HepG2 (cell line): ENCODE measurements around the gene CTCF.

Experiments
- ESRRA ChIP-seq: sonication (generic); formaldehyde crosslinking; IDR thresholded peaks from 2 replicates; pipeline ENCODE4 v1.5.1; 2020; ENCODE audit warnings: mild to moderate bottlenecking, low read depth, missing genetic modification reagents
- JUN ChIP-seq: sonication (generic); formaldehyde crosslinking; IDR thresholded peaks from 2 replicates; pipeline ENCODE4 v1.4.0; 2020; ENCODE audit warnings: mild to moderate bottlenecking, missing genetic modification reagents
- MAF1 ChIP-seq: sonication (generic); formaldehyde crosslinking; IDR thresholded peaks from 2 replicates; pipeline ENCODE4 v1.5.0; 2020; ENCODE audit warnings: missing genetic modification reagents, borderline replicate concordance
- MAX ChIP-seq: IDR thresholded peaks from 2 replicates; pipeline ENCODE4 v1.6.1; 2012; ENCODE audit warnings: inconsistent platforms
- NR2F6 ChIP-seq, 2 experiments: IDR thresholded peaks; 2 replicates each; pipeline ENCODE4 v1.6.1; 2016; ENCODE audit warnings: antibody characterized with exemption in 1 of 2, mild to moderate bottlenecking in 1 of 2
- POLR2AphosphoS2 ChIP-seq: IDR thresholded peaks from 2 replicates; pipeline ENCODE4 v1.6.1; 2011; ENCODE audit warnings: low read depth, low read length, improper control_type of control experiment
- SRF ChIP-seq: IDR thresholded peaks from 2 replicates; pipeline ENCODE4 v1.6.1; 2011; ENCODE audit warnings: mild to moderate bottlenecking, low read depth, low read length, moderate library complexity
- SUZ12 ChIP-seq: fragments of 150-350 bp; IDR thresholded peaks from 2 replicates; pipeline ENCODE4 v1.6.1; 2014; ENCODE audit warnings: low read depth, low read length

DNA sequence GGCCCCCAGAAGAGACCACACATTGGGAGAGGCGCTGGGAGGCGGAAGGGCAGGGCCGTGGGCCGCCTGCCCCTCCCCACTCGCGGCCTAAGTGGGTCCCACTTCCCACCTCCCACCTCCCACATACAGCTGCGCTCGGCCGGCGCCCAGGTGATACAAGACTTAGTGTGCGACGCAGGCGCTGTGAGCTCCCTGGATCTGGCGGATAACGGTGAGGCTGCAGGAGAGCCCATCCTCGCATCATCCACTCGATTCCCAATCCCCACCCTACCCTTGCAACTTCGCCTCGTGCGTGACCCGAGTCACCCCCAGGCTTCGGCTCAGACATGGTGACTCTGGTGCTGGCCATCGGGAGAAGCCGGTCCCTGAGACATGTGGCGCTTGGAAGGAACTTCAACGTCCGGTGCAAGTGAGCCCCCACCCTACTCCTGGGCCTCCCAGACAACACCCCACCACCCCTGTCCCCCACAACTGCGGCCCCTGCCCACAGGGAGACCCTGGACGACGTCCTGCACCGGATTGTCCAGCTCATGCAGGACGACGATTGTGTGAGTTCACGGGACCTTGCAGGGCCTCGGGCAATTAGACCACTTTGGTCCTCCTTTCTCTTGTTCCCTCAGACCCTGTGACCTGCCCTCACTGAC is 86.6 kb downstream of the CTCF start:
- no peak for TF ChIP-seq NR2F6 (IDR thresholded peaks at IDR 0.05)
- TF ChIP-seq NR2F6 (CRISPR knock-in tag; IDR thresholded peaks at IDR 0.05): no peak
- no peak for TF ChIP-seq POLR2AphosphoS2
- no peak for TF ChIP-seq MAX
- TF ChIP-seq ESRRA: no peak
- TF ChIP-seq JUN (CRISPR knock-in tag): no peak
- TF ChIP-seq SRF: no peak
- no peak for TF ChIP-seq MAF1 (CRISPR knock-in tag)
- no peak for TF ChIP-seq SUZ12
